ENCODE results near the gene DNAJC1. TPM values are rescaled to one million over a fixed set of nuclear protein-coding genes. Genes with fewer than 3 reads are reported as not detected.

Gene DNAJC1
- total RNA-seq, 1 donor from 2014 or later = 41.0 TPM

- no peak for DNase-seq
Observed at GRCh38 chr10:21954690-21955089, 48.8 kb downstream of the DNAJC1 start.

GRCh38 chr10:21954132-21954531 lies 49.4 kb downstream of the DNAJC1 start:
- DNase-seq = no peak

- DNase-seq = peak; percentile 75
Observed at GRCh38 chr10:21953585-21954057, 49.9 kb downstream of the DNAJC1 start.

GRCh38 chr10:21950566-21950965 lies 53.0 kb downstream of the DNAJC1 start:
- DNase-seq = no peak

GRCh38 chr10:21946946-21947345 lies 56.6 kb downstream of the DNAJC1 start:
- no peak for DNase-seq

GRCh38 chr10:21944727-21945386 lies 58.7 kb downstream of the DNAJC1 start:
- peak; percentile 27 for DNase-seq

GRCh38 chr10:21943633-21944265 lies 59.8 kb downstream of the DNAJC1 start:
- DNase-seq = peak; percentile 12

GRCh38 chr10:21935439-21936023 lies 68.0 kb downstream of the DNAJC1 start:
- no peak for DNase-seq

GRCh38 chr10:21934307-21934706 lies 69.2 kb downstream of the DNAJC1 start:
- peak; percentile 18 for DNase-seq

GRCh38 chr10:21929070-21929469 lies 74.5 kb downstream of the DNAJC1 start:
- DNase-seq = no peak

GRCh38 chr10:21927631-21928353 lies 75.7 kb downstream of the DNAJC1 start:
- DNase-seq = no peak

GRCh38 chr10:21926949-21927348 lies 76.6 kb downstream of the DNAJC1 start:
- DNase-seq = peak; percentile 80

GRCh38 chr10:21926358-21926925 lies 77.1 kb downstream of the DNAJC1 start:
- DNase-seq = no peak

- no peak for DNase-seq
Observed at GRCh38 chr10:21925851-21926250, 77.7 kb downstream of the DNAJC1 start.

GRCh38 chr10:21924511-21924910 lies 79.0 kb downstream of the DNAJC1 start:
- DNase-seq = no peak

GRCh38 chr10:21920633-21921032 lies 82.9 kb downstream of the DNAJC1 start:
- DNase-seq = no peak

GRCh38 chr10:21919906-21920305 lies 83.6 kb downstream of the DNAJC1 start:
- DNase-seq = no peak

GRCh38 chr10:21919117-21919516 lies 84.4 kb downstream of the DNAJC1 start:
- no peak for DNase-seq

GRCh38 chr10:21912625-21913024 lies 90.9 kb downstream of the DNAJC1 start:
- no peak for DNase-seq

GRCh38 chr10:21910798-21911197 lies 92.7 kb downstream of the DNAJC1 start:
- no peak for DNase-seq

- no peak for DNase-seq
Observed at GRCh38 chr10:21907436-21907835, 96.1 kb downstream of the DNAJC1 start.

- no peak for DNase-seq
Observed at GRCh38 chr10:21904930-21905329, 98.6 kb downstream of the DNAJC1 start.

- no peak for DNase-seq
Observed at GRCh38 chr10:21899736-21900135, 103.8 kb downstream of the DNAJC1 start.
